CD14-positive monocyte (primary cell): ENCODE measurements around the gene ARHGEF9. TPM values are rescaled to one million over a fixed set of nuclear protein-coding genes. Genes with fewer than 3 reads are reported as not detected.

ENCODE experiments used
- DNase-seq, 3 donors: peaks; one replicate each; pipeline ENCODE4 v3.0.0-alpha.2; 2011 to 2022
- H2AFZ ChIP-seq: 2 replicates; pipeline ENCODE4 v1.6.0; 2012; ENCODE audit warnings: mild to moderate bottlenecking, low read depth, low read length, inconsistent platforms; ENCODE audit not compliant: insufficient read depth, poor library complexity, severe bottlenecking
- H3K27ac ChIP-seq, 2 donors: 1 replicate in 1 of 2; 2 replicates in 1 of 2; pipeline ENCODE4 v1.5.1; 2012 to 2013; ENCODE audit warnings: low read length in 2 of 2, control low read depth in 1 of 2, inconsistent platforms in 1 of 2, low read depth in 1 of 2, mild to moderate bottlenecking in 1 of 2
- H3K27me3 ChIP-seq, 2 donors: one replicate each; pipeline versions ENCODE4 v1.6.0 to v1.6.1; 2011 to 2013; ENCODE audit warnings: low read length in 2 of 2; ENCODE audit not compliant: control insufficient read depth in 2 of 2, insufficient read depth in 2 of 2
- H3K36me3 ChIP-seq, 2 donors: replicated peaks in 1 of 2; 1 replicate in 1 of 2; 2 replicates in 1 of 2; pipeline versions ENCODE4 v1.5.1 to v1.6.1; 2012 to 2013; ENCODE audit warnings: low read length in 2 of 2, control low read depth in 1 of 2, inconsistent platforms in 1 of 2, mild to moderate bottlenecking in 1 of 2; ENCODE audit not compliant: insufficient read depth in 2 of 2, control insufficient read depth in 1 of 2
- H3K4me1 ChIP-seq, 2 donors: 1 replicate in 1 of 2; 2 replicates in 1 of 2; pipeline versions ENCODE4 v1.5.1 to v1.6.1; 2012 to 2013; ENCODE audit warnings: low read length in 2 of 2, control low read depth in 1 of 2, inconsistent platforms in 1 of 2, mild to moderate bottlenecking in 1 of 2, moderate library complexity in 1 of 2; ENCODE audit not compliant: insufficient read depth in 2 of 2, control insufficient read depth in 1 of 2
- H3K4me2 ChIP-seq: replicated peaks from 2 replicates; pipeline ENCODE3; 2012; ENCODE audit warnings: low read length, moderate library complexity, mild to moderate bottlenecking; ENCODE audit not compliant: poor library complexity, severe bottlenecking; ENCODE audit errors: extremely low read depth
- H3K4me3 ChIP-seq, 3 experiments: fragments of 200-600 bp in 1 of 3; sonication (generic) in 1 of 3; replicated peaks in 1 of 3; 1 replicate in 2 of 3; 2 replicates in 1 of 3; pipeline ENCODE4 v1.5.1; 2011 to 2013; ENCODE audit warnings: low read length in 3 of 3, mild to moderate bottlenecking in 3 of 3, control low read depth in 2 of 3, low read depth in 2 of 3, inconsistent platforms in 1 of 3, moderate library complexity in 1 of 3
- H3K79me2 ChIP-seq: 2 replicates; pipeline ENCODE4 v1.6.0; 2012; ENCODE audit warnings: mild to moderate bottlenecking, control low read depth, inconsistent platforms, low read length, moderate library complexity; ENCODE audit not compliant: insufficient read depth
- H3K9ac ChIP-seq: 2 replicates; pipeline ENCODE4 v1.6.0; 2017; ENCODE audit warnings: low read length, mild to moderate bottlenecking; ENCODE audit not compliant: insufficient read depth, poor library complexity, severe bottlenecking
- H3K9me3 ChIP-seq, 2 donors: replicated peaks in 1 of 2; 1 replicate in 1 of 2; 2 replicates in 1 of 2; pipeline versions ENCODE4 v1.5.1 to v1.6.1; 2012 to 2013; ENCODE audit warnings: low read length in 2 of 2, control low read depth in 1 of 2; ENCODE audit not compliant: control insufficient read depth in 1 of 2, insufficient read depth in 1 of 2
- H4K20me1 ChIP-seq: 2 replicates; pipeline ENCODE4 v1.6.0; 2012; ENCODE audit warnings: mild to moderate bottlenecking, low read length, control low read depth, moderate library complexity; ENCODE audit not compliant: insufficient read depth
- H3K27ac Mint-ChIP-seq, 7 donors: one replicate each; pipeline ENCODE4 v1.8.0; 2020; ENCODE audit warnings: mild to moderate bottlenecking in 7 of 7, mixed read lengths in 7 of 7, moderate library complexity in 6 of 7, inconsistent platforms in 2 of 7
- H3K27me3 Mint-ChIP-seq, 3 donors: one replicate each; pipeline ENCODE4 v1.8.0; 2021 to 2022; ENCODE audit warnings: low read depth in 3 of 3, mild to moderate bottlenecking in 3 of 3, mixed read lengths in 3 of 3, moderate library complexity in 3 of 3, inconsistent platforms in 1 of 3
- H3K36me3 Mint-ChIP-seq, 2 donors: one replicate each; pipeline ENCODE4 v1.8.0; 2020; ENCODE audit warnings: mixed read lengths in 2 of 2, inconsistent platforms in 1 of 2, mild to moderate bottlenecking in 1 of 2
- H3K4me1 Mint-ChIP-seq: one replicate; pipeline ENCODE4 v1.8.0; 2020; ENCODE audit warnings: mild to moderate bottlenecking, mixed read lengths
- H3K4me3 Mint-ChIP-seq, 2 donors: one replicate each; pipeline ENCODE4 v1.8.0; 2020; ENCODE audit warnings: mild to moderate bottlenecking in 2 of 2, mixed read lengths in 2 of 2, moderate library complexity in 1 of 2
- H3K9me3 Mint-ChIP-seq, 7 donors: one replicate each; pipeline ENCODE4 v1.8.0; 2020 to 2022; ENCODE audit warnings: mixed read lengths in 7 of 7, mild to moderate bottlenecking in 6 of 7, moderate library complexity in 6 of 7, inconsistent platforms in 2 of 7
- CTCF ChIP-seq: fragments of 200-600 bp; IDR thresholded peaks from one replicate; pipeline ENCODE4 v1.8.0; 2022; ENCODE audit warnings: antibody characterized with exemption, mild to moderate bottlenecking
- WGBS: methylation state at CpG from one replicate; pipeline ENCODE4 v1.1.5; 2013; ENCODE audit warnings: missing lambda C conversion rate; ENCODE audit not compliant: insufficient coverage; 5-methylcytosine and 5-hydroxymethylcytosine counted together
- intact Hi-C, 2 donors: fragments of 100-400 bp; cut with micrococcal nuclease; formaldehyde crosslinking; loops; one replicate each; pipeline versions ENCODE4 v1.15.0 to v1.15.1; 2023
- polyA plus RNA-seq, 3 donors: library from polyadenylated mRNA; depleted of rRNA in 1 of 3; unstranded in 2 of 3; stranded (reverse) in 1 of 3; fragments of 300-500 nt in 2 of 3; fragments of >200 nt in 1 of 3; fragmentation: Illumina TruSeq in 2 of 3; gene quantifications; 1 replicate in 2 of 3; 2 replicates in 1 of 3; pipeline ENCODE4 v1.2.3, GENCODE V29; 2012 to 2021

Gene ARHGEF9
- polyA plus RNA-seq, 3 donors: 0.84 to 5.5 (median 2.6) TPM

- intact Hi-C loops: no loop called here
- Mint-ChIP-seq H3K4me3 (no peak overlapping the region), H3K36me3 (no peaks in the 10 kb centered on the region)
Observed at GRCh38 chrX:63812823-63813222, 27.8 kb upstream of the ARHGEF9 start.

GRCh38 chrX:63810746-63811145 lies 25.7 kb upstream of the ARHGEF9 start:
- Histone ChIP-seq H3K4me3 (no peak overlapping the region), H3K9ac (no peak overlapping the region), H3K9me3 (no peaks in the 10 kb centered on the region), H3K27me3 (no peaks in the 10 kb centered on the region), H3K36me3 (no peaks in the 10 kb centered on the region), H3K4me2 (no peak overlapping the region), H3K4me1 (no peaks in the 10 kb centered on the region), H3K27ac (no peak overlapping the region), H4K20me1 (no peaks in the 10 kb centered on the region), H3K79me2 (no peaks in the 10 kb centered on the region), H2AFZ (no peak overlapping the region)
- H3K27me3 Mint-ChIP-seq: peaks cover 0 to 3% (median 0%) of the 10 kb centered on the region in 3 donors
- no peaks in the 10 kb centered on the region for H3K36me3 Mint-ChIP-seq
- intact Hi-C loops: no loop called here
- H3K4me3 Mint-ChIP-seq: no peak overlapping the region
- 88% methylated on average over 2 of the region's 2 CpGs for WGBS
- TF ChIP-seq CTCF: no peak
- no peaks in the 10 kb centered on the region for H3K4me1 Mint-ChIP-seq
- DNase-seq: no peak
- H3K27ac Mint-ChIP-seq: no peak overlapping the region
- peaks cover 0 to 2% (median 0%) of the 10 kb centered on the region in 7 donors for H3K9me3 Mint-ChIP-seq

More at GRCh38 chrX:63812823-63813222, 27.8 kb upstream of the ARHGEF9 start:
- Histone ChIP-seq H3K4me3 (no peak overlapping the region), H4K20me1 (no peaks in the 10 kb centered on the region), H3K4me1 (no peaks in the 10 kb centered on the region), H3K9ac (no peak overlapping the region), H3K27me3 (no peaks in the 10 kb centered on the region), H3K27ac (no peak overlapping the region), H3K9me3 (no peaks in the 10 kb centered on the region), H2AFZ (no peak overlapping the region), H3K36me3 (no peaks in the 10 kb centered on the region), H3K79me2 (no peaks in the 10 kb centered on the region), H3K4me2 (no peak overlapping the region)
- peaks cover 0 to 2% (median 0%) of the 10 kb centered on the region in 7 donors for H3K9me3 Mint-ChIP-seq
- H3K27me3 Mint-ChIP-seq: peaks cover 0 to 3% (median 0%) of the 10 kb centered on the region in 3 donors
- no peak overlapping the region for H3K27ac Mint-ChIP-seq
- no peak for TF ChIP-seq CTCF
- DNase-seq: no peak
- WGBS: no CpG with 5 or more reads among the region's 5 CpGs
- H3K4me1 Mint-ChIP-seq: no peaks in the 10 kb centered on the region
